Measurements from ENCODE around the gene CSN1S1.
A peak's percentile ranks its signal among the peaks of the same experiment; 100 is the strongest.
"Not testable (repeated sequence)": the region's sequence is repeated elsewhere in the genome, so short reads cannot be mapped to it uniquely, and the experiment has no call there.

The CSN1S1 gene

DNA sequence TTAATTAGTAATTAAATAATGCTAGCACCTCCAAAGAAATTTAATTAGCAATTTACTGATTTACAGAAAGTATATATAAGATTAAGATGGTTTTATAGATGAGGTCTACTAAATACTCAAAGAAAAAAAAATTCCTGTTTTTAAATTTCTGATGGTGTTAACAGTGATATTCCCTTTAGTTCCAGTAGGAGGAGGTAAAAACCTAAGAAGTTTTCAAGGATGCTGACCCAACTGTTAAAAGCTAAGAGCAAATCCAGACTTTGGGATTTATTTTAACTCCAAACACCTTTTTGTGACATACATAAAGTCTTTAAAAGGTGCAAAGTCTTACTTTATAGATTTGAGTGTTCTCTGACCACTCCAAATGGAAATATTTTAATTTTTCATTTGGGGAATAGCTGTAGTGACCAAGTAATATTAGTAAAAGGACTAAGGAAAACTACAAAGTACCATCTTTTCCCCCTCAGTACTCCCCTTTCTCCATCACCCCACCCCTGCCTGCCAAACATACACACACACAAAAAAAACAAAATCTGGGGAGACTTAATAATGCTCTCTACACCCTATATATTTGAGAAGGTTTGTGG is 34.2 kb upstream of the CSN1S1 start:
- TF ChIP-seq, protein P1, sequence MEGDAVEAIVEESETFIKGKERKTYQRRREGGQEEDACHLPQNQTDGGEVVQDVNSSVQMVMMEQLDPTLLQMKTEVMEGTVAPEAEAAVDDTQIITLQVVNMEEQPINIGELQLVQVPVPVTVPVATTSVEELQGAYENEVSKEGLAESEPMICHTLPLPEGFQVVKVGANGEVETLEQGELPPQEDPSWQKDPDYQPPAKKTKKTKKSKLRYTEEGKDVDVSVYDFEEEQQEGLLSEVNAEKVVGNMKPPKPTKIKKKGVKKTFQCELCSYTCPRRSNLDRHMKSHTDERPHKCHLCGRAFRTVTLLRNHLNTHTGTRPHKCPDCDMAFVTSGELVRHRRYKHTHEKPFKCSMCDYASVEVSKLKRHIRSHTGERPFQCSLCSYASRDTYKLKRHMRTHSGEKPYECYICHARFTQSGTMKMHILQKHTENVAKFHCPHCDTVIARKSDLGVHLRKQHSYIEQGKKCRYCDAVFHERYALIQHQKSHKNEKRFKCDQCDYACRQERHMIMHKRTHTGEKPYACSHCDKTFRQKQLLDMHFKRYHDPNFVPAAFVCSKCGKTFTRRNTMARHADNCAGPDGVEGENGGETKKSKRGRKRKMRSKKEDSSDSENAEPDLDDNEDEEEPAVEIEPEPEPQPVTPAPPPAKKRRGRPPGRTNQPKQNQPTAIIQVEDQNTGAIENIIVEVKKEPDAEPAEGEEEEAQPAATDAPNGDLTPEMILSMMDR (conservative IDR thresholded peaks at IDR 0.05; ENCODE audit: low read depth), result peak; percentile 17; the same call in 1 of the 2 replicates
- no peak for DNase-seq (ENCODE audit: low spot score)
- H3K27ac ChIP-seq, result no peak overlapping the region
- ChIA-PET CTCF (interaction anchor here (0.6 to 1.2 kb wide), 6 partner anchors 280 to 1291 kb away, joined by 3 to 5 read pairs (median 3); no protein-coding TSS in a partner anchor), POLR2A (ENCODE audit: low non-redundant PET) (no interaction called here)

- CTCF ChIA-PET, result no interaction called here
- DNase-seq (ENCODE audit: low spot score), result no peak
- no peak overlapping the region for H3K27ac ChIP-seq
- TF ChIP-seq, protein P1 (conservative IDR thresholded peaks at IDR 0.05; ENCODE audit: low read depth), result no peak
- POLR2A ChIA-PET (ENCODE audit: low non-redundant PET), result no interaction called here
Measured at GRCh38 chr4:69907151-69907550, 23.7 kb upstream of the CSN1S1 start.

DNA sequence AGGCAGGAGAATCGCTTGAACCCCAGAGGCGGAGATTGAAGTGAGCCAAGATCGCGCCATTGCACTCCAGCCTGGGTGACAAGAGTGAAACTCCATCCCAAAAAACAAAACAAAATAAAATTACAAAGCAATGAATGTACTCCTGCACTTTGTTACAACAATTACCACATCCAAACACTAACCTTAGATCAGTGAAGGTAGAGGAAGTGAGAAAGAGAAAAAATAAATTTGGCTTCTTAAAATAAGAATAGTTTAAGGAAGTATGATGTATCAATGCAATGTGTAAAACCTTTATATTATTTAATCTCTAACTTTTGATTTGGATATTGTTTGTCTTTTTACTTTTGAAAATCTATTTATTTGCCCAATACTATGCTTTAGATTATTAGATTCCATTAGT is 21.7 kb upstream of the CSN1S1 start:
- POLR2A ChIA-PET (ENCODE audit: low non-redundant PET), result no interaction called here
- no peak overlapping the region for H3K27ac ChIP-seq
- TF ChIP-seq, protein P1 (conservative IDR thresholded peaks at IDR 0.05; ENCODE audit: low read depth), result no peak
- CTCF ChIA-PET, result no interaction called here
- DNase-seq (ENCODE audit: low spot score), result no peak

DNA sequence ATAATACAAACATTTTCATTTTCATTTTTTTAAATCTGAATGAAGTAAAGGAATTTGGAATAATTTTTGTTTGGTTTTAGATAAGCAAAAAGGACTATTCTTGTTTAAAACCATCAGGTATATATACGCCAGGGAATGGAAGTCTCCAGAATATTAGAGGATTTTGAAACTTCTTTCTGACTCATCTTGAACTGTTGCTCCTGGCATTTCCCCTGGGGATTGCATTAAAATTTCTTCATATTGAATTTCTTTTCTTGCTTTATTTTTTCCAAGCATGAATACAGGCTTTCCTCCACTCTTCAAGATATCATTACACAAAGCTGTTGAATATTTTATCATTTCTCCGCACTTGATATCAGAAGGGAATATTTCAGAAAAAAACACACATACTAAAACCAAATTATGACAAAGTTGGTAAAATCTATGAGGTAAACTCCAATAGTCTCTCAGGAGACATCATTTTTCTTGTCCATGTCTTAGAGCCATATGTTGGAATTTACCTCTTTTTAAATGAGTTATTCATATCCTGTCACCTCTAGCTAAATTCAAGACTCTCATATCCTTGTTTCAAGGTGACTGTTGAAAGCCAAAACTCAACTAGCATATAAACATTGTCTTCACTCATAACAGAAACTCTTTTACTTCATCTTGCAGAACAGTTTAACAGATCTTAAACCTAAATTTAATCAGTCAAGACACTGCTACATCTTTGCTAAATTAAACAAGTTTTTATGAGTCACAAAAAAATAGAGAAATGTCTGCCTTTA is 20.7 kb upstream of the CSN1S1 start:
- H3K27ac ChIP-seq, result no peak overlapping the region
- POLR2A ChIA-PET (ENCODE audit: low non-redundant PET), result no interaction called here
- no peak for DNase-seq (ENCODE audit: low spot score)
- TF ChIP-seq, protein P1 (conservative IDR thresholded peaks at IDR 0.05; ENCODE audit: low read depth), result no peak
- CTCF ChIA-PET, result interaction anchor here (0.7 kb wide), 1 partner anchor 274 kb away, joined by 5 read pairs; no protein-coding TSS in a partner anchor

DNA sequence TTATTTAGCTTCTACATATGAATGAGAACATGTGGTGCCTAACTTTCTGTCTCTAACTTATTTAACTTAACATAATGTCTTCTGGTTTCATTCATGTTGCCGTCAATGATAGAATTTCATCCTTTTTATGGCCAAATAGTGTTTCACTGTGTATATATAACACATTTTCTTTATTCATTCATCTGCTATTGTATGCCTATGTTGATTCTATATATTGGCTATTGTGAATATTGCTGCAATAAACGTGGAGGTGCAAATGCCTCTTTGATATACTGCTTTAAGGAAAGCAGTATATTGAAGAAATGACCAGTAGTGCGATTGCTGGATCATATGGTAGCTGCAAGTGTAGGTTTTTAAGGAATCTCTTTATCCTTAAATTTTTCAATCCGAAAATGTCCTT is 10.0 kb upstream of the CSN1S1 start:
- CTCF ChIA-PET, result no interaction called here
- TF ChIP-seq, protein P1 (conservative IDR thresholded peaks at IDR 0.05; ENCODE audit: low read depth), result no peak
- DNase-seq (ENCODE audit: low spot score), result no peak
- POLR2A ChIA-PET (ENCODE audit: low non-redundant PET), result no interaction called here
- no peak overlapping the region for H3K27ac ChIP-seq

- CTCF ChIA-PET; POLR2A ChIA-PET (ENCODE audit: low non-redundant PET); H3K27ac ChIP-seq; DNase-seq (ENCODE audit: low spot score): not testable (repeated sequence)
Measured at GRCh38 chr4:69923782-69924410, 7.0 kb upstream of the CSN1S1 start.

- TF ChIP-seq, protein P1 (conservative IDR thresholded peaks at IDR 0.05; ENCODE audit: low read depth), result no peak
- DNase-seq (ENCODE audit: low spot score), result no peak
- ChIA-PET POLR2A (ENCODE audit: low non-redundant PET) (no interaction called here), CTCF (interaction anchor here (0.7 kb wide), 1 partner anchor 434 kb away, joined by 4 read pairs; no protein-coding TSS in a partner anchor)
- no peak overlapping the region for H3K27ac ChIP-seq
Measured at GRCh38 chr4:69934150-69934549, 3.3 kb downstream of the CSN1S1 start.

Measured in RWPE1 (cell line).